ENCODE results near the gene TCEA2.

The TCEA2 gene

DNA sequence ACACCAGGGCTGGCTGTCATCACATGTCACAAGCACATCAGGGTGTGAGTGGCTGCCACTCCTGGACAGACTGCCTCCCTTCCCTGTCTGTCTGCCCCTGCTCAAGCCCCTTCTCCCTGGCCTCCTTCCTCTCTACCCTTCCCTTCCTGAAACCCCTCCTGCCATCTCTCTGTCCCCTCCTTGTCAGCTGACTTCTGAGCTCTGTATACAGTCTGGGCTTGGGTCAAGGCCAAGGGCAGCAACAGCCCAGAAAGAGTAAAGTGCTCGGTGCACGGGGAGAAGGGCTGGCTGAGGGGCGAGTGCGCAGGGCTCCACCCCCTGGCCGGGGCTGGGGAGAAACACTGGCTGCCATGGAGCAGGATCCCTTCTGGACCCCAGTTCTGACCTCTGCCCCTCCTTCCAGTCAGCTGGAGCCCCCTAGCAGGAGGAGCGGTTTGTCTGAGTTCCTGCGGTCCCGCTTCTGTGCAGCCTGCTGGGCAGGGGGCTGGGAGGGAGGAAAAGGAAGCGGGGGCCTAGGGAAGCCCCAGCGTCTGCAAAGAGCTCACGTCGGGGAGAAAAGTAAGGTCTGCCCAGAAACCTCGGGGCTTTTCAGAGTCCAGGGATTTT is 19.2 kb downstream of the TCEA2 start:
- TF ChIP-seq TAF1 (IDR thresholded peaks at IDR 0.05; ENCODE audit: low read depth) (no peak), CEBPB (IDR thresholded peaks at IDR 0.05) (no peak), RAD21 (IDR thresholded peaks at IDR 0.05; ENCODE audit: low read depth) (no peak), EP300 (IDR thresholded peaks at IDR 0.05; ENCODE audit: borderline replicate concordance) (no peak), NFIC (IDR thresholded peaks at IDR 0.05) (no peak), YY1 (IDR thresholded peaks at IDR 0.05; ENCODE audit: low read depth) (no peak), EGR1 (IDR thresholded peaks at IDR 0.05) (no peak), FOXM1 (IDR thresholded peaks at IDR 0.05; ENCODE audit: borderline replicate concordance, low read depth) (no peak), CREB1 (IDR thresholded peaks at IDR 0.05; ENCODE audit: low read depth) (no peak), TCF12 (IDR thresholded peaks at IDR 0.05; ENCODE audit: low read depth) (no peak)
- TF ChIP-seq, protein P1, sequence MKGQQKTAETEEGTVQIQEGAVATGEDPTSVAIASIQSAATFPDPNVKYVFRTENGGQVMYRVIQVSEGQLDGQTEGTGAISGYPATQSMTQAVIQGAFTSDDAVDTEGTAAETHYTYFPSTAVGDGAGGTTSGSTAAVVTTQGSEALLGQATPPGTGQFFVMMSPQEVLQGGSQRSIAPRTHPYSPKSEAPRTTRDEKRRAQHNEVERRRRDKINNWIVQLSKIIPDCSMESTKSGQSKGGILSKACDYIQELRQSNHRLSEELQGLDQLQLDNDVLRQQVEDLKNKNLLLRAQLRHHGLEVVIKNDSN (IDR thresholded peaks at IDR 0.05), result no peak
- TF ChIP-seq, protein P2, sequence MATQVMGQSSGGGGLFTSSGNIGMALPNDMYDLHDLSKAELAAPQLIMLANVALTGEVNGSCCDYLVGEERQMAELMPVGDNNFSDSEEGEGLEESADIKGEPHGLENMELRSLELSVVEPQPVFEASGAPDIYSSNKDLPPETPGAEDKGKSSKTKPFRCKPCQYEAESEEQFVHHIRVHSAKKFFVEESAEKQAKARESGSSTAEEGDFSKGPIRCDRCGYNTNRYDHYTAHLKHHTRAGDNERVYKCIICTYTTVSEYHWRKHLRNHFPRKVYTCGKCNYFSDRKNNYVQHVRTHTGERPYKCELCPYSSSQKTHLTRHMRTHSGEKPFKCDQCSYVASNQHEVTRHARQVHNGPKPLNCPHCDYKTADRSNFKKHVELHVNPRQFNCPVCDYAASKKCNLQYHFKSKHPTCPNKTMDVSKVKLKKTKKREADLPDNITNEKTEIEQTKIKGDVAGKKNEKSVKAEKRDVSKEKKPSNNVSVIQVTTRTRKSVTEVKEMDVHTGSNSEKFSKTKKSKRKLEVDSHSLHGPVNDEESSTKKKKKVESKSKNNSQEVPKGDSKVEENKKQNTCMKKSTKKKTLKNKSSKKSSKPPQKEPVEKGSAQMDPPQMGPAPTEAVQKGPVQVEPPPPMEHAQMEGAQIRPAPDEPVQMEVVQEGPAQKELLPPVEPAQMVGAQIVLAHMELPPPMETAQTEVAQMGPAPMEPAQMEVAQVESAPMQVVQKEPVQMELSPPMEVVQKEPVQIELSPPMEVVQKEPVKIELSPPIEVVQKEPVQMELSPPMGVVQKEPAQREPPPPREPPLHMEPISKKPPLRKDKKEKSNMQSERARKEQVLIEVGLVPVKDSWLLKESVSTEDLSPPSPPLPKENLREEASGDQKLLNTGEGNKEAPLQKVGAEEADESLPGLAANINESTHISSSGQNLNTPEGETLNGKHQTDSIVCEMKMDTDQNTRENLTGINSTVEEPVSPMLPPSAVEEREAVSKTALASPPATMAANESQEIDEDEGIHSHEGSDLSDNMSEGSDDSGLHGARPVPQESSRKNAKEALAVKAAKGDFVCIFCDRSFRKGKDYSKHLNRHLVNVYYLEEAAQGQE (IDR thresholded peaks at IDR 0.05; ENCODE audit: low read depth), result no peak

DNA sequence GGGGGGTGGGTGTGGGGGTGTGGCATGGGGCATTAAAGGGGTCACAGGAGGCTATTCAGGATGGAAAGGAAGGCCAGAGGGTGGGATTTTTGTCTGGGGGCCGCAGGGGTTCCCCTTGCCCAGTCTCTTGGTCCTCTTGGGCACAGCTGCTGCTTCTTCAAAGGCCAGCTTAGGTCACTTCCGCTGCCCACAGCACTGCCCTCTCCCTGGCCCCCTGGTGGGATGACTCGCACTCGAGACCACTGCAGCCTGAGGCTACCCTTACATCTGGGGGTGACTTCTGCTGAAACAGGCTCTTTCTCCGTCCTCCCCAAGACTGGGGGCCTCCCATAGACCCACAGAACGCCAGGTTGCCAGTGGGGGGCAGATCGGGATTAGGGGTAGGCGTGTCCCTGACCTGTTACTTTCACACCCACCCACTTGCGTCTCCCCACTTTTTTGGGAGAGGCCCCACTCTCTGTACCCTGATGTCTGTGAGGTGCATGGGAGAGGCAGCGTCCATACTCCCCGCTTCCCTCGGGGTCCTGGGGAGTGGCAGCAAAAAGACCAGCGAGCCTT is 19.9 kb downstream of the TCEA2 start:
- TF ChIP-seq EP300 (IDR thresholded peaks at IDR 0.05; ENCODE audit: borderline replicate concordance) (no peak), FOXM1 (IDR thresholded peaks at IDR 0.05; ENCODE audit: borderline replicate concordance, low read depth) (no peak), EGR1 (IDR thresholded peaks at IDR 0.05) (no peak), CREB1 (IDR thresholded peaks at IDR 0.05; ENCODE audit: low read depth) (no peak), NFIC (IDR thresholded peaks at IDR 0.05) (no peak)
- TF ChIP-seq, protein P1 (IDR thresholded peaks at IDR 0.05), result no peak

DNA sequence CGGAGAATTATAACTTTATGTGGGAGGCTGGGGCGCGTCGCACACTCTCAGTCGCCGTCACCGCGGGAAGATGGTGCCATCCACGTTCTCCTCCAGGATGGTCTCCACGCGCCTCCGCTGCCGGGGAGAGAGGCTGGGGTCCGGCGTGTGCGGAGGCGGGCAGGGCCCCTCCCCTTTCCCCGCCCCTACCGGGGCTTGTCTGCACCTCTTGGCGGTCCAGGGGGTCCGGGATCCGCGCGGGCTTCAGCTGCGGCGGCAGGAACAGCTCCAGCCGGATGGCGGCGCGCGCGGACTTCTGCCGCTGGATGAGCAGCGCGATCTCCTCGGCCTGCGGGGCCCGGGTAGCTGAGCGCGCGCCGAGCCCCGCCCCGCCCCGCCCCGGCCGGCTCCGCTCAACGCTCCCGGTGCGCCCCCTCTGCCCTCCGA is 20.4 kb downstream of the TCEA2 start:
- no peak for TF ChIP-seq ZBTB7A (IDR thresholded peaks at IDR 0.05; ENCODE audit: low read depth)
- peak; percentile 73 for TF ChIP-seq EGR1 (IDR thresholded peaks at IDR 0.05)
- TF ChIP-seq EP300 (IDR thresholded peaks at IDR 0.05; ENCODE audit: borderline replicate concordance), result no peak
- TF ChIP-seq RAD21 (IDR thresholded peaks at IDR 0.05; ENCODE audit: low read depth), result peak; percentile 76
- TF ChIP-seq TCF12 (IDR thresholded peaks at IDR 0.05; ENCODE audit: low read depth), result peak; percentile 19; the same call in 1 of the 2 replicates
- TF ChIP-seq YY1 (IDR thresholded peaks at IDR 0.05; ENCODE audit: low read depth), result 0 out of 2 replicates have a peak, but pooled peaks have one; percentile 11

DNA sequence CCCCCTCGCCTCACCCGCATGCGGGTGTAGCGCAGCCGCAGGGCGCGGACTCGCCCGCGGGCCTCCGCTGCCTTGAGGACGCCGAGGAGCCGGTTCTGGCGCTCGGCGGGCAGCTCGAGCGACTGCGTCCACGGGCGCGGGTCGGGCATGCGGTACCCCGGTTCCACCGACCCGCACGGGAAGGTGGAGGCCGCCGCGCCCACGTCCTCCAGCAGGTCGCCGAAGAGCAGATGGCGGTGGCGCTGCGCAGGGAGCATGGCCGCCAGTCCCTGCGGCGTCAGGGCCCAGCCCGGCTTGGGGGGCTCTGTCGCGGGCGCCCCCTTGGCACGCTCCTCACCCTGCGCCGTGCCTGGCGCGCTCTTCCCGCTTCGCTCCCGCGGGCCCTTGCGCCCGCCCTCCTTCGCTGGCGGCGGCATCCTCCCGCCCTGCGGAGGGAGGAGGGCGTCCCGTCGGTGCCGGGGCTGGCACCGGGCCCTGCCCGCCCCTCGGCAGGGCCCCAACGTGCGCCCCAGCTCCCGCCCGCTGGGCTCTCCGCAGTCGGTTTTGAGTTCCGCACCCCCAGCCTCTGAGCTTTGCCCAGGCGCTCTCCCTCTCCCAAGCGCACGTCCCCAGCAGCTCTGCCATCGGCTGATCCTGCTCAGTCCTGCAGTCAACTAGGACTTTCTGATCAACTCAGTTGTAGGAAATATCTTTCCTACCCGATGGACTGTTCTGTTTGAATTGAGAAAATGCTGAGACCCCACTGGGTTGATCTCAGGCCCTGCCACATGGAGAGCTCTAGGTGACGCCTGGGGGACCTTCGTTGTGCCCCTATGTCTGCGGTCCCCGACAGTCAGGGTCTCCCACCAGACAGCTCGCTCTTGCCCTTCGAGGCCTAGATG is 21.0 kb downstream of the TCEA2 start, which contains the start of gene LKAAEAR1:
TSS of gene LKAAEAR1 (minus strand) at position 595 of the 881 bp plus-strand sequence. CDS start at position 416, 179 bp downstream.
- TF ChIP-seq CREB1 (IDR thresholded peaks at IDR 0.05; ENCODE audit: low read depth) (no peak), YY1 (IDR thresholded peaks at IDR 0.05; ENCODE audit: low read depth) (no peak), ZBTB7A (IDR thresholded peaks at IDR 0.05; ENCODE audit: low read depth) (no peak), RAD21 (IDR thresholded peaks at IDR 0.05; ENCODE audit: low read depth) (no peak), EGR1 (IDR thresholded peaks at IDR 0.05) (no peak), FOXM1 (IDR thresholded peaks at IDR 0.05; ENCODE audit: borderline replicate concordance, low read depth) (no peak)
- TF ChIP-seq, protein P3, sequence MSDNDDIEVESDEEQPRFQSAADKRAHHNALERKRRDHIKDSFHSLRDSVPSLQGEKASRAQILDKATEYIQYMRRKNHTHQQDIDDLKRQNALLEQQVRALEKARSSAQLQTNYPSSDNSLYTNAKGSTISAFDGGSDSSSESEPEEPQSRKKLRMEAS (IDR thresholded peaks at IDR 0.05), result no peak
- TF ChIP-seq, protein P1 (IDR thresholded peaks at IDR 0.05), result no peak

DNA sequence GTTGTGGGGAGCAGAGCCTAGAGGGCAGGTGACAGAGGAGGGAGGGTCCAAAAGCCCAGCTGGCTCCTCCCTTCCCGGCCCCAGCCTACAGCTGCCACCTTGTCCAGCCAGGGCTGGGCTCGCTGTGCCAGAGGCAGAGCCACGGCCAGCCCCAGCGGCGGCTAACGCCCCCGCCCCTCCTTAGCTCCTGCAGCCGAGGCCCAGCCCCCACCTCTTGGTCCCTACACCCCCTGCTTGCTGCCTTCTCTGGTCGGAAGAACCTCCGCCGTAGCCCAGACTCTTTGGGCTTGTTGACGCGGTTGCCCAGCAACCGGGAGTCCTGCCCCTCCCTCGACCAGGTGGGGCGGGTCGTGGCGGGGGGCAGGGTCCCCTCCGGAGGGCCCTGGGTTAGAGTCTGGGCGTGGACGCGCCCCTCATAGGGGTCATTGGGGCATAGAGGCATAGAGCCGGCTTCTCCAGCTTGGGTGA is 21.7 kb downstream of the TCEA2 start:
- 0 out of 2 replicates have a peak, but pooled peaks have one; percentile 57 for TF ChIP-seq ZBTB7A (IDR thresholded peaks at IDR 0.05; ENCODE audit: low read depth)
- TF ChIP-seq, protein P3 (IDR thresholded peaks at IDR 0.05), result peak; percentile 18; the same call in 1 of the 2 replicates
- no peak for TF ChIP-seq TCF12 (IDR thresholded peaks at IDR 0.05; ENCODE audit: low read depth)

DNA sequence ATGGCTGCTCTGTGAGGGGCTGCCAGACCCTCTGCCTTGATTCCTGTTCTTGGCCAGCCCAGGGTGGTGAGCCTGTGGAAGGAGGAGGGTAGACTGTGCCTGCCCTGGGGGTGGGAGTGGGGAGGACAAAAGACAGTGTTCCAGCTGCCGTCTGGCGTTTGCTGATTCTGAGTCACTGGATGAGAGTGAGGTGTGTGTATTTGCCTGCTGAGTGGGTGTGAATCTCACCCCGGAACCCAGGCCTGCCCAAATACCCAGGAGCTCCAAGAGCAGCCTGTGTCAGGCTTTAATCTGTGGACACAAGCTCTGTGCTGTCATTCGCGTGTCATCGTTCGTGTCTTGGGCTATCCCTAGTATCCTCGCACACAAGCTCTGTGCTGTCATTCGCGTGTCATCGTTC is 23.8 kb downstream of the TCEA2 start:
- TF ChIP-seq NFIC (IDR thresholded peaks at IDR 0.05) (no peak), CREB1 (IDR thresholded peaks at IDR 0.05; ENCODE audit: low read depth) (no peak)

DNA sequence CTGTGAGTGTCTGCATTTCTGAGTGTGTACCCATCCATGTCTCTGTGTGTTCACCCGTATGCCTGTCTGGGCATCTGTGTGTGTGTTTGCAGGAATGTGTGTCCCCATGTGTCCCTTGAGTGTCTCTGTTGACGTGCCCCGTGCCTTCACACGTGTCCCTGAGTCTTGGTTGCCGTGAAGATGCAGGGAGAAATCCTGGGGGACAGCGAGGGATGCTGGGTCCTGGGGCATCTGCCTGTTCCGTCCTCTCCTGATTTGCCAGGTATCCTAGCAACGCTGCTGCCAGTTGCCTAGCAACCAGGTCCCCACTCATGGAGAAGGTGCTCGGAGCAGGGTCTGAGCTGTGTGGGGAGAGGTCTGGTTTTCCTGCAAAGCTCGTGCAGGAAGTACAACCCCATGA is 27.2 kb downstream of the TCEA2 start:
- TF ChIP-seq YY1 (IDR thresholded peaks at IDR 0.05; ENCODE audit: low read depth) (no peak), FOXM1 (IDR thresholded peaks at IDR 0.05; ENCODE audit: borderline replicate concordance, low read depth) (no peak), NFIC (IDR thresholded peaks at IDR 0.05) (no peak), CEBPB (IDR thresholded peaks at IDR 0.05) (no peak), EGR1 (IDR thresholded peaks at IDR 0.05) (no peak), TAF1 (IDR thresholded peaks at IDR 0.05; ENCODE audit: low read depth) (no peak), TEAD4 (IDR thresholded peaks at IDR 0.05) (no peak), EP300 (IDR thresholded peaks at IDR 0.05; ENCODE audit: borderline replicate concordance) (no peak), CREB1 (IDR thresholded peaks at IDR 0.05; ENCODE audit: low read depth) (no peak), RAD21 (IDR thresholded peaks at IDR 0.05; ENCODE audit: low read depth) (no peak), ZBTB7A (IDR thresholded peaks at IDR 0.05; ENCODE audit: low read depth) (no peak), TCF12 (IDR thresholded peaks at IDR 0.05; ENCODE audit: low read depth) (no peak)
- TF ChIP-seq, protein P3 (IDR thresholded peaks at IDR 0.05), result no peak
- TF ChIP-seq, protein P1 (IDR thresholded peaks at IDR 0.05), result no peak
- TF ChIP-seq, protein P2 (IDR thresholded peaks at IDR 0.05; ENCODE audit: low read depth), result no peak

Measured in Ishikawa (cell line).